Fibroblast of pulmonary artery (primary cell): ENCODE data around the gene SPSB3.

ENCODE experiments used
- DNase-seq: peaks from one replicate; pipeline ENCODE4 v3.0.0-alpha.2; 2010; ENCODE audit warnings: low read depth
- H3K4me3 ChIP-seq: replicated peaks from 2 replicates; pipeline ENCODE4 v1.5.1; 2011; ENCODE audit warnings: low read depth, mild to moderate bottlenecking, control low read depth, low read length, moderate library complexity
- CTCF ChIP-seq: IDR thresholded peaks from 2 replicates; pipeline ENCODE4 v1.5.1; 2011; ENCODE audit warnings: mild to moderate bottlenecking, control low read depth, low read length, inconsistent platforms; ENCODE audit errors: missing control alignments

SPSB3 gene

GRCh38 chr16:1727651-1728624, 54.4 kb downstream of the SPSB3 start:
- no peak for TF ChIP-seq CTCF

More at GRCh38 chr16:1727651-1728624, 54.4 kb downstream of the SPSB3 start:
- DNase-seq = no peak
- no peak overlapping the region for H3K4me3 ChIP-seq
